ENCODE data around the gene CAMSAP2. TPM values are rescaled to one million over a fixed set of nuclear protein-coding genes. Genes with fewer than 3 reads are reported as not detected.

Gene CAMSAP2
- total RNA-seq, 1 donor, result 55.7 TPM

- no peak overlapping the region for H3K4me3 ChIP-seq (ENCODE audit: low read depth, low read length)
- no peak for TF ChIP-seq CTCF (IDR thresholded peaks at IDR 0.05; ENCODE audit: insufficient read depth, low read depth, low read length)
- no peak for DNase-seq (ENCODE audit: low read depth)
Observed at GRCh38 chr1:200873671-200874397, 135.1 kb downstream of the CAMSAP2 start.

- no peak overlapping the region for H3K4me3 ChIP-seq (ENCODE audit: low read depth, low read length)
- no peak for TF ChIP-seq CTCF (IDR thresholded peaks at IDR 0.05; ENCODE audit: insufficient read depth, low read depth, low read length)
- no peak for DNase-seq (ENCODE audit: low read depth)
Observed at GRCh38 chr1:200874694-200875093, 136.0 kb downstream of the CAMSAP2 start.

GRCh38 chr1:200875416-200875815 is 136.7 kb downstream of the CAMSAP2 start:
- no peak overlapping the region for H3K4me3 ChIP-seq (ENCODE audit: low read depth, low read length)
- TF ChIP-seq CTCF (IDR thresholded peaks at IDR 0.05; ENCODE audit: insufficient read depth, low read depth, low read length), result no peak
- DNase-seq (ENCODE audit: low read depth), result no peak

- no peak for TF ChIP-seq CTCF (IDR thresholded peaks at IDR 0.05; ENCODE audit: insufficient read depth, low read depth, low read length)
- no peak overlapping the region for H3K4me3 ChIP-seq (ENCODE audit: low read depth, low read length)
- DNase-seq (ENCODE audit: low read depth), result no peak
Observed at GRCh38 chr1:200877010-200877409, 138.3 kb downstream of the CAMSAP2 start.

- no peak for DNase-seq (ENCODE audit: low read depth)
- H3K4me3 ChIP-seq (ENCODE audit: low read depth, low read length), result no peak overlapping the region
- no peak for TF ChIP-seq CTCF (IDR thresholded peaks at IDR 0.05; ENCODE audit: insufficient read depth, low read depth, low read length)
Observed at GRCh38 chr1:200877839-200878551, 139.3 kb downstream of the CAMSAP2 start.

- no peak for TF ChIP-seq CTCF (IDR thresholded peaks at IDR 0.05; ENCODE audit: insufficient read depth, low read depth, low read length)
- no peak for DNase-seq (ENCODE audit: low read depth)
- H3K4me3 ChIP-seq (ENCODE audit: low read depth, low read length), result no peak overlapping the region
Observed at GRCh38 chr1:200880212-200880611, 141.5 kb downstream of the CAMSAP2 start.
